Caco-2 (cell line): ENCODE measurements around the gene DPYSL5. TPM values are rescaled to one million over a fixed set of nuclear protein-coding genes. Genes with fewer than 3 reads are reported as not detected.

Source experiments
- BruUV-seq: library from RNA; stranded (reverse); fragments of 400-500 nt; replicated peaks from 2 replicates; lab custom pipeline; 2021; lab: Mats Ljungman, UMichigan
- CTCF ChIA-PET: fragments of 300-600 bp; sonication (Branson Sonifier 250); formaldehyde crosslinking; loops from one replicate; lab custom pipeline; 2022; ENCODE audit warnings: antibody characterized with exemption; lab: Charles Lee
- POLR2A ChIA-PET: fragments of 300-600 bp; sonication (Branson Sonifier 250); formaldehyde crosslinking; loops from one replicate; lab custom pipeline; 2022; ENCODE audit warnings: antibody characterized with exemption; lab: Charles Lee
- DNase-seq, 2 experiments: peaks; one replicate each; pipeline versions ENCODE4 v3.0.0 to v3.0.0-alpha.2; 2020 to 2022
- H3K27me3 ChIP-seq: replicated peaks from 2 replicates; pipeline ENCODE4 v1.6.0; 2011; ENCODE audit warnings: low read length; ENCODE audit not compliant: control insufficient read depth, insufficient read depth
- H3K36me3 ChIP-seq: 2 replicates; pipeline ENCODE4 v1.5.1; 2011; ENCODE audit warnings: low read length; ENCODE audit not compliant: control insufficient read depth, insufficient read depth
- H3K4me1 ChIP-seq: fragments of 250-450 bp; sonication (Bioruptor Pico); 2 replicates; pipeline ENCODE4 v1.5.1; 2020; ENCODE audit warnings: mild to moderate bottlenecking
- H3K4me3 ChIP-seq: 2 replicates; pipeline ENCODE4 v1.5.1; 2011; ENCODE audit warnings: low read depth, mild to moderate bottlenecking, control low read depth, low read length
- H3K9me3 ChIP-seq: fragments of 250-450 bp; sonication (Bioruptor Pico); 2 replicates; pipeline ENCODE4 v1.5.1; 2020; ENCODE audit warnings: mild to moderate bottlenecking, moderate library complexity
- H3K27ac Mint-ChIP-seq: one replicate; pipeline ENCODE4 v1.8.0; 2022; ENCODE audit warnings: mixed read lengths; ENCODE audit not compliant: unreplicated experiment
- H3K27me3 Mint-ChIP-seq: one replicate; pipeline ENCODE4 v1.8.0; 2022; ENCODE audit warnings: mixed read lengths; ENCODE audit not compliant: insufficient read depth, unreplicated experiment
- H3K36me3 Mint-ChIP-seq: one replicate; pipeline ENCODE4 v1.8.0; 2022; ENCODE audit warnings: mild to moderate bottlenecking, mixed read lengths; ENCODE audit not compliant: insufficient read depth, unreplicated experiment
- H3K4me1 Mint-ChIP-seq: one replicate; pipeline ENCODE4 v1.8.0; 2022; ENCODE audit warnings: low read depth, mixed read lengths; ENCODE audit not compliant: unreplicated experiment
- H3K4me3 Mint-ChIP-seq: one replicate; pipeline ENCODE4 v1.8.0; 2022; ENCODE audit warnings: mild to moderate bottlenecking, moderate library complexity, mixed read lengths; ENCODE audit not compliant: unreplicated experiment
- H3K9me3 Mint-ChIP-seq: one replicate; pipeline ENCODE4 v1.8.0; 2022; ENCODE audit warnings: mixed read lengths; ENCODE audit not compliant: unreplicated experiment
- intact Hi-C: fragments of 100-400 bp; cut with micrococcal nuclease; formaldehyde crosslinking; loops from one replicate; pipeline ENCODE4 v1.10.0; 2022; ENCODE audit not compliant: unreplicated experiment
- total RNA-seq: library from RNA; stranded (reverse); gene quantifications from 2 replicates; pipeline ENCODE4 v1.2.3, GENCODE V29; 2022
- TF ChIP-seq, protein P1 (sequence below), 2 experiments: fragments of 200-600 bp in 1 of 2; IDR thresholded peaks; 1 replicate in 1 of 2; 2 replicates in 1 of 2; pipeline versions ENCODE4 v1.5.1 to v1.8.0; 2011 to 2022; ENCODE audit warnings: antibody characterized with exemption in 1 of 2, control low read depth in 1 of 2, inconsistent platforms in 1 of 2, low read depth in 1 of 2, low read length in 1 of 2, mild to moderate bottlenecking in 1 of 2, moderate library complexity in 1 of 2; ENCODE audit not compliant: insufficient read depth in 1 of 2, severe bottlenecking in 1 of 2, unreplicated experiment in 1 of 2

Gene DPYSL5
- total RNA-seq, 1 experiment from 2014 or later, result 2.4 TPM

DNA sequence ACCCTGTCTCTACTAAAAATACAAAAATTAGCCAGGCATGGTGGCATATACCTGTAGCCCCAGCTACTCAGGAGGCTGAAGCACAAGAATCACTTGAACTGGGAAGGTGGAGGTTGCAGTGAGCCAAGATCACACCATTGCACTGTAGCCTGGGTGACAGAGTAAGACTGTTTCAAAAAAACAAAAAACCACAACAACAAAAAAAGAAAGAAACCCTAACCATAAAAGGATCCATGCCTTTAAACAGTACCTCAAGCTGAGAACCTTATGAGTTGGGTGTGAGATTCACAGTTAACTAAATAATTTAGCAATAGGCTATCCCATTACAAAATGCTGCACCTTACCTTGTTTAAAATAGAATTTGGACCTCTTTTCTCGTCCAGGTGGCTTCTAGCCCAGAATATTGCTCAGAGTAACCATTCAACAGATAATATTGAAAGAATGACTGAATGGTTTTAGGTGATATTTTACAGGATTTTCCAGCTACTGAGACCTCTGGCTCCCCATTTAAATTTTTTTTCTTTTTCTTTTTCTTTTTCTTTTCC is 6.4 kb downstream of the DPYSL5 start:
- Mint-ChIP-seq H3K4me1 (no peaks in the 10 kb centered on the region), H3K27ac (no peak overlapping the region), H3K4me3 (no peak overlapping the region), H3K27me3 (peaks cover 14% of the 10 kb centered on the region), H3K36me3 (no peaks in the 10 kb centered on the region), H3K9me3 (no peaks in the 10 kb centered on the region)
- TF ChIP-seq, protein P1, sequence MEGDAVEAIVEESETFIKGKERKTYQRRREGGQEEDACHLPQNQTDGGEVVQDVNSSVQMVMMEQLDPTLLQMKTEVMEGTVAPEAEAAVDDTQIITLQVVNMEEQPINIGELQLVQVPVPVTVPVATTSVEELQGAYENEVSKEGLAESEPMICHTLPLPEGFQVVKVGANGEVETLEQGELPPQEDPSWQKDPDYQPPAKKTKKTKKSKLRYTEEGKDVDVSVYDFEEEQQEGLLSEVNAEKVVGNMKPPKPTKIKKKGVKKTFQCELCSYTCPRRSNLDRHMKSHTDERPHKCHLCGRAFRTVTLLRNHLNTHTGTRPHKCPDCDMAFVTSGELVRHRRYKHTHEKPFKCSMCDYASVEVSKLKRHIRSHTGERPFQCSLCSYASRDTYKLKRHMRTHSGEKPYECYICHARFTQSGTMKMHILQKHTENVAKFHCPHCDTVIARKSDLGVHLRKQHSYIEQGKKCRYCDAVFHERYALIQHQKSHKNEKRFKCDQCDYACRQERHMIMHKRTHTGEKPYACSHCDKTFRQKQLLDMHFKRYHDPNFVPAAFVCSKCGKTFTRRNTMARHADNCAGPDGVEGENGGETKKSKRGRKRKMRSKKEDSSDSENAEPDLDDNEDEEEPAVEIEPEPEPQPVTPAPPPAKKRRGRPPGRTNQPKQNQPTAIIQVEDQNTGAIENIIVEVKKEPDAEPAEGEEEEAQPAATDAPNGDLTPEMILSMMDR (IDR thresholded peaks at IDR 0.05; ENCODE audit: insufficient read depth in 1 of 2, low read depth in 1 of 2, low read length in 1 of 2, severe bottlenecking in 1 of 2, unreplicated experiment in 1 of 2), result no peak
- ChIA-PET CTCF (no interaction called here), POLR2A (no interaction called here)
- no peaks in the 10 kb centered on the region; the same call in 1 of the 2 replicates for H3K27me3 ChIP-seq
- intact Hi-C loops, result no loop called here
- H3K9me3 ChIP-seq, result no peaks in the 10 kb centered on the region
- H3K36me3 ChIP-seq, result no peaks in the 10 kb centered on the region
- H3K4me1 ChIP-seq, result peaks cover 6% of the 10 kb centered on the region
- DNase-seq, result no peak
- BruUV-seq, result no TSS peak
- H3K4me3 ChIP-seq, result no peak overlapping the region

GRCh38 chr2:26855466-26855865 is 7.5 kb downstream of the DPYSL5 start:
- intact Hi-C loops, result no loop called here
- Histone ChIP-seq H3K9me3 (no peaks in the 10 kb centered on the region), H3K4me3 (no peak overlapping the region), H3K4me1 (no peaks in the 10 kb centered on the region), H3K36me3 (no peaks in the 10 kb centered on the region), H3K27me3 (no peaks in the 10 kb centered on the region)
- ChIA-PET POLR2A (no interaction called here), CTCF (no interaction called here)
- peaks cover 20% of the 10 kb centered on the region for H3K27me3 Mint-ChIP-seq
- no peaks in the 10 kb centered on the region for H3K9me3 Mint-ChIP-seq
- TF ChIP-seq, protein P1 (IDR thresholded peaks at IDR 0.05; ENCODE audit: insufficient read depth in 1 of 2, low read depth in 1 of 2, low read length in 1 of 2, severe bottlenecking in 1 of 2, unreplicated experiment in 1 of 2), result no peak
- no peak overlapping the region for H3K4me3 Mint-ChIP-seq
- no peak for DNase-seq
- H3K4me1 Mint-ChIP-seq, result no peaks in the 10 kb centered on the region
- no peaks in the 10 kb centered on the region for H3K36me3 Mint-ChIP-seq
- no TSS peak for BruUV-seq
- no peak overlapping the region for H3K27ac Mint-ChIP-seq

- Histone ChIP-seq H3K27me3 (no peaks in the 10 kb centered on the region), H3K4me3 (no peak overlapping the region), H3K36me3 (no peaks in the 10 kb centered on the region), H3K4me1 (no peaks in the 10 kb centered on the region), H3K9me3 (no peaks in the 10 kb centered on the region)
- TF ChIP-seq, protein P1 (IDR thresholded peaks at IDR 0.05; ENCODE audit: insufficient read depth in 1 of 2, low read depth in 1 of 2, low read length in 1 of 2, severe bottlenecking in 1 of 2, unreplicated experiment in 1 of 2), result no peak
- BruUV-seq, result no TSS peak
- Mint-ChIP-seq H3K4me1 (no peaks in the 10 kb centered on the region), H3K9me3 (no peaks in the 10 kb centered on the region), H3K4me3 (no peak overlapping the region), H3K36me3 (no peaks in the 10 kb centered on the region), H3K27me3 (peaks cover 32% of the 10 kb centered on the region), H3K27ac (no peak overlapping the region)
- ChIA-PET POLR2A (no interaction called here), CTCF (interaction anchor here (0.5 kb wide), 1 partner anchor 84 kb away, joined by 3 read pairs; no protein-coding TSS in a partner anchor)
- DNase-seq, result no peak
- intact Hi-C loops, result no loop called here
Measured at GRCh38 chr2:26859622-26860021, 11.7 kb downstream of the DPYSL5 start.
